ENCODE measurements around the gene A1CF.

DNA sequence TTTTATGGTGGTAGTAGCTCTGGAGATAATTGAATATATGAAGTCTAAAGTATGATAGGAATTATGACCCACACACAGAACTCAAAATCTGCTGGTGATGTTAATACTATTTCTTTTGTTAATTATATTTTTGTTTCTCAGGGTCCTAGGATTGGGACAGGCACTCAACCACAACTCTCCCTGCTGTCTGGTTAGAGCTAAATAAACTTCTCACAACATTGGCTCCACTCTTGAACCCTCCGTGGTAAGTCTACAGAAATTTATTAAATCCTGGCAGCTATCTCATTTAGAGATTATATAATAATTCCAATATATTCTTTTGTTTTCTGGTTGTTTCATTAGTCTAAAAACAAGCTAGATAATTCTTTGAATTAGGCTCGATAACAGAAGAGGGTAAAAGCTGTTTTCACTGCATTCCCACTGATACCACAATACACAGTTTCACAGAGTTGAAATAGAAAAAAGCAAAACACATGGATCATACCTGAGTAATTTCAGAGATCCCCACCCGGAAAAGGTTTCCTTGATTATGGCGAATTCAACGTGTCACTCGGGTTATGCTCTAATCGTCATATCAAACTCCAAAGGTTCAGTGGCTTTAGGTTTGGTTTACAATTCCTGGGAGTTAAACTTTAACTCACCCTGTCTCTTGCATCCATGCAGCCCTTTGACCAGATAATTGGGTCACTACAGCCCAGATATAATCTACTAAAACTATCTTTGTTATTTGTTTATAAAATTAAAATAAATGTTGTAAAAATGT lies at the start of gene A1CF:
- TF ChIP-seq RAD21 (conservative IDR thresholded peaks at IDR 0.05 in 1 of 2, IDR thresholded peaks at IDR 0.05 in 1 of 2) = no peak
- TF ChIP-seq CTCF (IDR thresholded peaks at IDR 0.05) = no peak
- no peak for TF ChIP-seq RFX5 (IDR thresholded peaks at IDR 0.05)
- no peak for TF ChIP-seq EP300 (IDR thresholded peaks at IDR 0.05)
- no peak for TF ChIP-seq JUNB (IDR thresholded peaks at IDR 0.05)
- no peak for TF ChIP-seq MAFK (IDR thresholded peaks at IDR 0.05; ENCODE audit: partially characterized antibody)
- no peak for TF ChIP-seq SMC3 (IDR thresholded peaks at IDR 0.05)
- TF ChIP-seq POLR2A (IDR thresholded peaks at IDR 0.05; ENCODE audit: low read length) = no peak
- no peak for TF ChIP-seq MAZ (IDR thresholded peaks at IDR 0.05; ENCODE audit: borderline replicate concordance, low read depth, low read length)
- TF ChIP-seq RARB (CRISPR knock-in tag; IDR thresholded peaks at IDR 0.05) = no peak
- TF ChIP-seq BHLHE40 (IDR thresholded peaks at IDR 0.05; ENCODE audit: low read depth, low read length) = no peak
- no peak for TF ChIP-seq CEBPB (IDR thresholded peaks at IDR 0.05)
- no peak for TF ChIP-seq CBX2 (IDR thresholded peaks at IDR 0.05; ENCODE audit: borderline replicate concordance, low read depth)
- TF ChIP-seq HOXA7 (CRISPR knock-in tag; IDR thresholded peaks at IDR 0.05) = no peak
